ENCODE data around the gene RGS3. TPM values are rescaled to one million over a fixed set of nuclear protein-coding genes. Genes with fewer than 3 reads are reported as not detected.

Gene RGS3
- total RNA-seq, 2 donors from 2014 or later = 36.5 to 48.2 TPM

- DNase-seq = no peak
- no peaks in the 10 kb centered on the region for H3K4me1 Mint-ChIP-seq (ENCODE audit: low read depth)
- ATAC-seq (replicated peaks in 1 of 2) = no peak
- H3K36me3 Mint-ChIP-seq (ENCODE audit: insufficient read depth in 2 of 2) = peaks cover 0 to 7% of the 10 kb centered on the region in 2 donors
- H3K27me3 Mint-ChIP-seq (ENCODE audit: low read depth) = no peaks in the 10 kb centered on the region
- H3K27ac Mint-ChIP-seq = no peak overlapping the region
- no peak overlapping the region for H3K4me3 Mint-ChIP-seq
- no peaks in the 10 kb centered on the region for H3K9me3 Mint-ChIP-seq
Measured at GRCh38 chr9:113535756-113536155, 72.2 kb downstream of the RGS3 start.

- Mint-ChIP-seq H3K36me3 (ENCODE audit: insufficient read depth in 2 of 2) (peaks cover 0 to 7% of the 10 kb centered on the region in 2 donors), H3K4me1 (ENCODE audit: low read depth) (no peaks in the 10 kb centered on the region), H3K27ac (no peak overlapping the region), H3K9me3 (no peaks in the 10 kb centered on the region), H3K27me3 (ENCODE audit: low read depth) (no peaks in the 10 kb centered on the region), H3K4me3 (no peak overlapping the region)
- no peak for DNase-seq
- ATAC-seq (replicated peaks in 1 of 2) = no peak
Measured at GRCh38 chr9:113536166-113536482, 72.6 kb downstream of the RGS3 start.

- Mint-ChIP-seq H3K4me1 (ENCODE audit: low read depth) (no peaks in the 10 kb centered on the region), H3K36me3 (ENCODE audit: insufficient read depth in 2 of 2) (peaks cover 0 to 7% of the 10 kb centered on the region in 2 donors), H3K4me3 (no peak overlapping the region), H3K27me3 (ENCODE audit: low read depth) (no peaks in the 10 kb centered on the region), H3K9me3 (no peaks in the 10 kb centered on the region), H3K27ac (no peak overlapping the region)
- DNase-seq (no peak), ATAC-seq (replicated peaks in 1 of 2) (no peak)
Measured at GRCh38 chr9:113536483-113537228, 73.1 kb downstream of the RGS3 start.

GRCh38 chr9:113537229-113537810, 73.8 kb downstream of the RGS3 start:
- Mint-ChIP-seq H3K27ac (no peak overlapping the region), H3K4me1 (ENCODE audit: low read depth) (no peaks in the 10 kb centered on the region), H3K4me3 (no peak overlapping the region), H3K36me3 (ENCODE audit: insufficient read depth in 2 of 2) (peaks cover 0 to 7% of the 10 kb centered on the region in 2 donors), H3K9me3 (no peaks in the 10 kb centered on the region), H3K27me3 (ENCODE audit: low read depth) (no peaks in the 10 kb centered on the region)
- ATAC-seq (replicated peaks in 1 of 2) = no peak
- DNase-seq = no peak

GRCh38 chr9:113538131-113538530, 74.6 kb downstream of the RGS3 start:
- H3K9me3 Mint-ChIP-seq = no peaks in the 10 kb centered on the region
- H3K27me3 Mint-ChIP-seq (ENCODE audit: low read depth) = no peaks in the 10 kb centered on the region
- peaks cover 0 to 7% of the 10 kb centered on the region in 2 donors for H3K36me3 Mint-ChIP-seq (ENCODE audit: insufficient read depth in 2 of 2)
- no peaks in the 10 kb centered on the region for H3K4me1 Mint-ChIP-seq (ENCODE audit: low read depth)
- no peak for DNase-seq
- H3K4me3 Mint-ChIP-seq = no peak overlapping the region
- no peak for ATAC-seq (replicated peaks in 1 of 2)
- H3K27ac Mint-ChIP-seq = no peak overlapping the region

- H3K4me1 Mint-ChIP-seq (ENCODE audit: low read depth) = no peaks in the 10 kb centered on the region
- H3K27ac Mint-ChIP-seq = no peak overlapping the region
- no peaks in the 10 kb centered on the region for H3K27me3 Mint-ChIP-seq (ENCODE audit: low read depth)
- ATAC-seq (replicated peaks in 1 of 2) (no peak), DNase-seq (no peak)
- peaks cover 0 to 9% of the 10 kb centered on the region in 2 donors for H3K36me3 Mint-ChIP-seq (ENCODE audit: insufficient read depth in 2 of 2)
- no peaks in the 10 kb centered on the region for H3K9me3 Mint-ChIP-seq
- H3K4me3 Mint-ChIP-seq = no peak overlapping the region
Measured at GRCh38 chr9:113538701-113539430, 75.3 kb downstream of the RGS3 start.

GRCh38 chr9:113540466-113540865, 76.9 kb downstream of the RGS3 start:
- Mint-ChIP-seq H3K36me3 (ENCODE audit: insufficient read depth in 2 of 2) (peaks cover 0 to 9% of the 10 kb centered on the region in 2 donors), H3K27me3 (ENCODE audit: low read depth) (no peaks in the 10 kb centered on the region), H3K9me3 (no peaks in the 10 kb centered on the region), H3K27ac (no peak overlapping the region), H3K4me1 (ENCODE audit: low read depth) (no peaks in the 10 kb centered on the region), H3K4me3 (no peak overlapping the region)
- ATAC-seq (replicated peaks in 1 of 2) (no peak), DNase-seq (no peak)

- Mint-ChIP-seq H3K9me3 (no peaks in the 10 kb centered on the region), H3K27me3 (ENCODE audit: low read depth) (no peaks in the 10 kb centered on the region), H3K36me3 (ENCODE audit: insufficient read depth in 2 of 2) (peaks cover 0 to 7% of the 10 kb centered on the region in 2 donors), H3K4me1 (ENCODE audit: low read depth) (peaks cover 3% of the 10 kb centered on the region), H3K27ac (no peak overlapping the region), H3K4me3 (no peak overlapping the region)
- DNase-seq = no peak
- no peak for ATAC-seq (replicated peaks in 1 of 2)
Measured at GRCh38 chr9:113541019-113541900, 77.7 kb downstream of the RGS3 start.

GRCh38 chr9:113542006-113542405, 78.5 kb downstream of the RGS3 start:
- Mint-ChIP-seq H3K36me3 (ENCODE audit: insufficient read depth in 2 of 2) (peaks cover 0 to 4% of the 10 kb centered on the region in 2 donors), H3K27ac (no peak overlapping the region), H3K4me3 (no peak overlapping the region), H3K9me3 (no peaks in the 10 kb centered on the region), H3K27me3 (ENCODE audit: low read depth) (no peaks in the 10 kb centered on the region), H3K4me1 (ENCODE audit: low read depth) (peaks cover 11% of the 10 kb centered on the region)
- DNase-seq (no peak), ATAC-seq (replicated peaks in 1 of 2) (no peak)

GRCh38 chr9:113542741-113543140, 79.2 kb downstream of the RGS3 start:
- Mint-ChIP-seq H3K36me3 (ENCODE audit: insufficient read depth in 2 of 2) (peaks cover 0 to 4% of the 10 kb centered on the region in 2 donors), H3K4me3 (no peak overlapping the region), H3K27me3 (ENCODE audit: low read depth) (no peaks in the 10 kb centered on the region), H3K9me3 (no peaks in the 10 kb centered on the region), H3K27ac (no peak overlapping the region), H3K4me1 (ENCODE audit: low read depth) (peaks cover 18% of the 10 kb centered on the region)
- no peak for DNase-seq
- ATAC-seq (replicated peaks in 1 of 2) = no peak

GRCh38 chr9:113543296-113543981, 79.9 kb downstream of the RGS3 start:
- H3K36me3 Mint-ChIP-seq (ENCODE audit: insufficient read depth in 2 of 2) = peaks cover 0 to 4% of the 10 kb centered on the region in 2 donors
- ATAC-seq (replicated peaks in 1 of 2) (no peak), DNase-seq (no peak)
- H3K9me3 Mint-ChIP-seq = no peaks in the 10 kb centered on the region
- H3K4me3 Mint-ChIP-seq = no peak overlapping the region
- peaks cover 25% of the 10 kb centered on the region for H3K4me1 Mint-ChIP-seq (ENCODE audit: low read depth)
- no peaks in the 10 kb centered on the region for H3K27me3 Mint-ChIP-seq (ENCODE audit: low read depth)
- no peak overlapping the region for H3K27ac Mint-ChIP-seq

- Mint-ChIP-seq H3K4me3 (no peak overlapping the region), H3K27me3 (ENCODE audit: low read depth) (no peaks in the 10 kb centered on the region), H3K9me3 (no peaks in the 10 kb centered on the region), H3K36me3 (ENCODE audit: insufficient read depth in 2 of 2) (peaks cover 0 to 2% of the 10 kb centered on the region in 2 donors), H3K27ac (no peak overlapping the region), H3K4me1 (ENCODE audit: low read depth) (peaks cover 29% of the 10 kb centered on the region)
- ATAC-seq (replicated peaks in 1 of 2) (no peak), DNase-seq (no peak)
Measured at GRCh38 chr9:113543982-113544303, 80.4 kb downstream of the RGS3 start.

Measured in activated T-cell treated with anti-CD3 and anti-CD28 coated beads, Interleukin-2, amount 50 U/mL, for 72 hours (primary cell).